AG04449 (cell line): ENCODE data around the gene SLIT3.
A peak's percentile ranks its signal among the peaks of the same experiment; 100 is the strongest.

Experiments used
- CTCF ChIA-PET: fragments of 350-600 bp; formaldehyde crosslinking; extraction: SDS; loops from one replicate; lab custom pipeline; 2021; ENCODE audit warnings: antibody characterized with exemption; lab: Yijun Ruan, JAX
- POLR2A ChIA-PET: fragments of 400-600, 350-600 bp; formaldehyde crosslinking; extraction: SDS; loops from one replicate; lab custom pipeline; 2020; ENCODE audit warnings: antibody characterized with exemption, inconsistent platforms; lab: Yijun Ruan, JAX
- DNase-seq: peaks from one replicate; pipeline ENCODE4 v3.0.0-alpha.2; 2010; ENCODE audit warnings: low read depth, low spot score
- H3K4me3 ChIP-seq: 2 replicates; pipeline ENCODE4 v1.5.1; 2011; ENCODE audit warnings: low read depth, mild to moderate bottlenecking, control low read depth, low read length
- CTCF ChIP-seq: IDR thresholded peaks from one replicate; pipeline ENCODE4 v1.5.1; 2011; ENCODE audit warnings: mild to moderate bottlenecking, moderate library complexity, low read length, control low read depth, inconsistent platforms; ENCODE audit not compliant: insufficient read depth; ENCODE audit errors: missing control alignments

The SLIT3 gene

GRCh38 chr5:169160405-169160901, 140.5 kb downstream of the SLIT3 start:
- ChIA-PET POLR2A (interaction anchor here (1.0 to 1.4 kb wide), 2 partner anchors 140 to 191 kb away, joined by 3 to 6 read pairs; partner anchors contain the start of gene SLIT3), CTCF (interaction anchor here (0.8 to 1.4 kb wide), 9 partner anchors 9 to 386 kb away, joined by 3 to 7 read pairs (median 4); no protein-coding TSS in a partner anchor)
- no peak for DNase-seq
- no peak overlapping the region for H3K4me3 ChIP-seq
- peak; percentile 9 for TF ChIP-seq CTCF

GRCh38 chr5:169158764-169159163, 142.2 kb downstream of the SLIT3 start:
- TF ChIP-seq CTCF, result no peak
- POLR2A ChIA-PET, result no interaction called here
- no peak for DNase-seq
- H3K4me3 ChIP-seq, result no peak overlapping the region
- CTCF ChIA-PET, result no interaction called here

- TF ChIP-seq CTCF, result no peak
- DNase-seq, result no peak
- CTCF ChIA-PET, result interaction anchor here (1.3 kb wide), 1 partner anchor 8 kb away, joined by 3 read pairs; no protein-coding TSS in a partner anchor
Measured at GRCh38 chr5:169157064-169157463, 143.9 kb downstream of the SLIT3 start.

GRCh38 chr5:169154679-169155078, 146.3 kb downstream of the SLIT3 start:
- DNase-seq, result no peak
- no peak for TF ChIP-seq CTCF
- ChIA-PET CTCF (interaction anchor here (1.5 to 1.6 kb wide), 2 partner anchors 9 to 148 kb away, joined by 5 to 6 read pairs; no protein-coding TSS in a partner anchor), POLR2A (no interaction called here)
- H3K4me3 ChIP-seq, result no peak overlapping the region

More at GRCh38 chr5:169157064-169157463, 143.9 kb downstream of the SLIT3 start:
- POLR2A ChIA-PET, result no interaction called here
- no peak overlapping the region for H3K4me3 ChIP-seq

- no peak overlapping the region for H3K4me3 ChIP-seq
- ChIA-PET POLR2A (no interaction called here), CTCF (interaction anchor here (0.7 to 1.7 kb wide), 4 partner anchors 149 to 206 kb away, joined by 3 to 5 read pairs (median 4); no protein-coding TSS in a partner anchor)
- no peak for DNase-seq
- TF ChIP-seq CTCF, result no peak
Measured at GRCh38 chr5:169153405-169153804, 147.5 kb downstream of the SLIT3 start.

GRCh38 chr5:169152946-169153345, 148.0 kb downstream of the SLIT3 start:
- POLR2A ChIA-PET, result no interaction called here
- DNase-seq, result no peak
- no peak for TF ChIP-seq CTCF
- CTCF ChIA-PET, result interaction anchor here (0.7 to 1.7 kb wide), 3 partner anchors 149 to 205 kb away, joined by 3 to 5 read pairs (median 3); no protein-coding TSS in a partner anchor
- H3K4me3 ChIP-seq, result no peak overlapping the region
